A204.1 (cell line): Measurements from ENCODE around the gene PEX12.
"Not testable (repeated sequence)": the region's sequence is repeated elsewhere in the genome, so short reads cannot be mapped to it uniquely, and the experiment has no call there.

ENCODE experiments used
- FAIRE-seq: peaks from 2 replicates; lab custom pipeline; 2012; peaks lifted over from hg19 to GRCh38; lab: Jason Lieb, UNC

The PEX12 gene

GRCh38 chr17:35577830-35578196 is 558 bp downstream of the PEX12 start:
- no peak for FAIRE-seq

DNA sequence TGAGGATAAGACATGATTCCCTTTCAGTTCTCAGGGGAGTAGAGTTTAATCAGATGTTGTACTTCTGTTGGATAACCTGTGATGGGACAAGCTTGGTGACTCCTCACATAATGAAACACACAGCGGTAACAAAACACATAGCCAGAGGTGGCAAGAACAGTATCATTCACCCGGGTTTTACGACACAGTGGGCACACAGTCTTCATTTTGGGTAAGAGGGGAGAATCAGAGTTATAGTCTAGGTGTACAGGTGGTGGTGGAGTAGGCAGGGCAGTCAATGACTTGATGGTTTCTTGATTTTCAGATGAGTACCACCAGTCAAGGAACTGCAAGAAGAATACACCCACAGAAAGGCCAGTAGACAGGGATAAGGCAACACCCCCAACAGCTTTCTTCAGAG is 2.6 kb downstream of the PEX12 start:
- FAIRE-seq, result no peak

DNA sequence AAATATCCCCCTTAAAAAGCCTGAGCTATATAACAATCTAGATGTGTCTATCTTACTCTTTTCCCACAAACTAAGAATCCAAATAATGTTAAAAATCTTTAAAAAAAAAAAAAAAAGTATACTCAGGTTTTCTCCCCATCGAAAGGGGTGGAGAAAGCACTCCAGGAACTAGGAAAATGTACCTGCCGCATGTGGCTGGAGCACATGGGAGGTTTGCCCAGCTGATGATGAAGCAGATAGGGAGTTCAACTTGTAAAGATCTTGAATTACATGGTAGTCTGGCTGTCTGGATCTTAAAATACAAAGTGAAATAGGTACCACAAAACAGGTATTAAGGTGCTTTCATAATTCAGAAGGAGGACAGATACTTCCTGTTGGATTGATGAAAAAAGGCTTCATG is 9.0 kb downstream of the PEX12 start:
- FAIRE-seq, result no peak

DNA sequence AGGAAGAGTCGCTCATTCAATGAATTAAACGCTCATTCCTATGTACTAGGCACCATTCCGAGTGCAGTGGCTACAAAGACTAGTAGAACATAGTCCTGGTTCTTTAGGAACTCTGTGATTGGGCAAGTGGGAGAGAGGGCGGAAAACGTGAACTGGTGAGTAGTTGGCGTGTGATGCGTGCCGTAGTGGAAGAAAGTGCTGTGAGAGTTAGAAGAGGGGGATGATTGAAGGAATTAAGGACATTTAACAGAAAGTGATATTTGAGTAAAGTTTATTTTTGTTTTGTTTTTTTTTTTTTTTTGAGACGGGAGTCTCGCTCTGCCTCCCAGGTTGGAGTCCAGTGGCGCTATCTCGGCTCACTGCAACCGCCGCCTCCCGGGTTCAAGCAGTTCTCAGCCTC is 9.8 kb downstream of the PEX12 start:
- no peak for FAIRE-seq

DNA sequence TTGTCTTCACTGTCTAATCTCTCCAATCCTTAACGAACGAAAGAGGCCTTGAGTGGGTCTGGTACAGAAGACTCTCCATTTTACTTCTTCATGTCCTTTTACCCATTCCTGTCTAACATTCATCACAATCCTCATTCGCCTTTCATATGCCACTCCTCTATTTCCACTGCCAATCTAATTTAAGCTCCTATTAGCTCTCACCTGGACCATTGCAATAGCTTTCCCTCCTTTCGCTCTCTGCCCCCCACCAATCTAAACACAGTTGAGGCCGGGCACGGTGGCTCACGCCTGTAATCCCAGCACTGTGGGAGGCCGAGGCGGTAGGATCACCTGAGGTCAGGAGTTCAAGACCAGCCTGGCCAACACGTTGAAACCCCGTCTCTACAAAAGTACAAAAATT is 11.4 kb downstream of the PEX12 start:
- no peak for FAIRE-seq

DNA sequence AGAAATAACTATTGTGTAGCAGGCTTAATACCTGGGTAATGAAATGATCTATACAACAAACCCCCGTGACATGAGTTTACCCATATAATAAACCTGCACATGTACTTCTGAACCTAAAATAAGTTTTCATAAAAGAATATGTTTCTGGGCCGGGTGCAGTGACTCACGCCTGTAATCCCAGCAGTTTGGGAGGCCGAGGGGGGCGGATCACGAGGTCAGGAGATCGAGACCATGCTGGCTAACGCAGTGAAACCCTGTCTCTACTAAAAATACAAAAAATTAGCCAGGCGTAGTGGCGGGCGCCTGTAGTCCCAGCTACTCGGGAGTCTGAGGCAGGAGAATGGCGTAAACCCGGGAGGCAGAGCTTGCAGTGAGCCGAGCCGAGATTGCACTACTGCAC is 15.2 kb downstream of the PEX12 start:
- FAIRE-seq, result not testable (repeated sequence)

GRCh38 chr17:35560703-35561102 is 17.7 kb downstream of the PEX12 start, which contains the start of gene SLFN14:
Gene SLFN14, minus strand, starts transcription at chr17:35560819. Its CDS starts 2,757 bp downstream, at chr17:35558062.
- no peak for FAIRE-seq

- no peak for FAIRE-seq
These were observed 18.7 kb downstream of the PEX12 start for GRCh38 chr17:35559495-35560210.

DNA sequence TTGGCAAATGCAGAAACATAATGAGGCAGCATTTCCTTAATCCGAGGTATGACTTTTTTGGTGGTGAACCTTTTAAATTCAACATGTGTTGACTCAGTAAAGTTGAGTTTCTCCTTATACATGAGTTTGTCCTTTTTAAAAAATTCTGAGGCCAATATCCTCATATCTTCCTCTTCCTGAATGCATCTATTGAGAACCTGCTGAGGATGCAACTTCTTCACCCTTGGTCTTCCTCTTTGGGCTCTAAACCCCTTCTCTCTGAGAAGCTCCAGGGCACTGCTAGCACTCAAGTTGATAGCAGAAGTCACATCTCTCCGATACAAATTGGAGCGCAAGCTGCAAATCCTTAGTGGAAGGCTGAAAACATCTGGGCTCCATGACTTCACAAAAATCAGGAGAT is 21.0 kb downstream of the PEX12 start:
- no peak for FAIRE-seq

- no peak for FAIRE-seq
These were observed 22.7 kb downstream of the PEX12 start for GRCh38 chr17:35555691-35556090.

DNA sequence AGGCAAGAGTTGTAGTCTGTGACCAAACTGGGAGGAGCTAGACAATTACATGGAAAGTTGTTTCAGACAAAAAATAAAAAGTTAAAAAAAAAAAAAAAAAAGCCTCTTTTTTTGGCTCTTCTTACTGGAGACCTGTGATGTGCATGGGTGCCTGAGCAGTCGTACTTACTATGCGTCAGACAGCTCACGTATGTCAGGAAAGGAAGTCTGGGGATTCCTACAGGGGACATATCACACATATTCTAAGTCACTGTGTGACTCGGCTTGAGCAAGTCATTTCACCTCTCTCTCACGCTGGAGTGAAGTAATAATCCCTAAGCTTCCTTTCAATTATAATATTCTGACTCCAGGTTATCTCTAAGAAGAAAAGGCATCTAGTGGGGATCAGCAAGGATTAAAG is 23.7 kb downstream of the PEX12 start:
- no peak for FAIRE-seq

GRCh38 chr17:35553310-35553709 is 25.1 kb downstream of the PEX12 start:
- no peak for FAIRE-seq

- no peak for FAIRE-seq
These were observed 29.4 kb downstream of the PEX12 start for GRCh38 chr17:35548978-35549377.

GRCh38 chr17:35548208-35548810 is 30.1 kb downstream of the PEX12 start:
- no peak for FAIRE-seq

DNA sequence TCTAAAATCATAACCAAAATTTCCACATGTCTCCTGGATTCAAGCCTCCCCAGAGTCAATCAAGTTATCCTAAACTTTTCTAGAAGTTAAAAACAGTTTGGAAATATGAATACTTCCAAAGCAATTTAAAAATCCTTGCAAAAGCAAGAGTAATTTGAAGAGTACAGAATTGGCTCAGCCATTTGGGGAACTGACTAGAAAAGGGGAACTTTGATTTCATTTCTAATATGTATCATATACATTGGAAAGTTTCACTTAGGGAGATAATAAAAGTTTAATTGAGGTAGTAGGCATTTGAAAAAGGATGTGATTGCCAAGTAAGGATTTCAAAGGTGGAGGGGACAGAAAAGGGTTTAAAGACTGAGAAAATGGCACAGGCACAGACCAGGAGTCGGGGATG is 31.9 kb downstream of the PEX12 start:
- FAIRE-seq, result no peak

DNA sequence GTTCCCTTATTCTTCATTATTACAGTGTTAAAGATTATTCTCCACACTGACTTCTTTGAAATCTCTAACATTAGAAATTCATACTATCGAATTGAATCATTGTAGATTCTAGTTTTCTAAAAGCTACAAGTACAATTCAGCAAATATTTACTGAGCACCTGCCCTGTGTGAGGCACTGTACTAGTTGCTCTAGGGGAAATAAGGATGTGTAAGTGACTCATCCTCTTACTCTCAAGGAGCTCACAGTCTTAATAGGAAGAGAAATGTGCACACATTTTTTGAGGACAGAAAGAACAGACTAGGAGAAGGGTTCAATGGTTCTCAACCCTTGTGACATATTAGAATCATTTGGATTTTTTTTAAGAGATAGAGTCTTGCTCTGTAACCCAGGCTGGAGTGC is 33.2 kb downstream of the PEX12 start:
- FAIRE-seq, result no peak

- FAIRE-seq, result no peak
These were observed 34.5 kb downstream of the PEX12 start for GRCh38 chr17:35543856-35544255.

- FAIRE-seq, result no peak
These were observed 35.4 kb downstream of the PEX12 start for GRCh38 chr17:35542990-35543389.

DNA sequence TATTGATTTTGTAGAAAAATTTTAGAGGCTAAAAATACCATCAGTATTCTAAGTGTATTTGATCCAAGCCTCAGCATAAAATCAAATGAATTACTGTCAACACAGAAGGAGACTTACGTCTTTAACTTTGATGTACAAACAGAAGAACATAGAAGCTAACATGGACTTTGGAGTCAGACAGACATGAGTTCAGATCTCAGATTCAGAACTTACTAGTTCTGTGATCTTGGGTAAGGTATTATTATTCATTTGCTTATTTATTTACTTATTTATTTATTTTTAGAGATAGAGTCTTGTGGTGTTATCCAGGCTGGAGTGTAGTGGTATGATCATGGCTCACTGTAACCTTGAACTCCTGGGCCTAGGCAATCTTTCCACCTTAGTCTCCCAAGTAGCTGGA is 36.9 kb downstream of the PEX12 start:
- FAIRE-seq, result peak; percentile 14

- no peak for FAIRE-seq
These were observed 37.6 kb downstream of the PEX12 start for GRCh38 chr17:35540589-35541404.

DNA sequence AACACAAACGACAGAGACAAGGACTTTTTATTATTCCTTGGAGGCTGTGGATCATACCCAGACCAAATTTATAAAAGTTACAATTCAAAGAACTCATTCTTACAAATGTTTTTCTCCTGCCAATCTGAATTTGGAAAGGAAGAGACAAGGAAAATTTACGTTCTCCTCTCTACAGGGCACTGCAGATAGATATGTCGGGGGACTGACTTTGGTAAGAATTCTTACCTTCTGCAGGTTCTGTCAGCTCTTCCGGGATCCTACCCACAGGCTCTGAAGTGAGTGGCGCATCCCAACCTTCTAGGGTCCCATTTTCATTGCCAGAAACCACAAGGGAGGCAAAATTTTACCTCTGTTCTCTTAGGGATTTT is 38.7 kb downstream of the PEX12 start:
- no peak for FAIRE-seq

GRCh38 chr17:35537601-35538141 is 40.7 kb downstream of the PEX12 start, which contains the start of gene SLFN12L:
Gene SLFN12L, minus strand, starts transcription at chr17:35537678. Its CDS starts 15,314 bp downstream, at chr17:35522364.
- no peak for FAIRE-seq

- FAIRE-seq, result no peak
These were observed 41.7 kb downstream of the PEX12 start for GRCh38 chr17:35536664-35537171.
